ENCODE data around the gene USH1G.

GRCh38 chr17:74970395-74970794, 47.3 kb upstream of the USH1G start:
- TF ChIP-seq POLR2AphosphoS5 (IDR thresholded peaks at IDR 0.05; ENCODE audit: low read depth, low read length) (no peak), SPI1 (IDR thresholded peaks at IDR 0.05; ENCODE audit: low read depth, low read length) (no peak), POLR2A (IDR thresholded peaks at IDR 0.05; ENCODE audit: low read depth, low read length) (no peak), TAF1 (IDR thresholded peaks at IDR 0.05; ENCODE audit: low read depth, low read length) (no peak), PAX5 (IDR thresholded peaks at IDR 0.05; ENCODE audit: insufficient read depth, low read length, severe bottlenecking) (no peak), POU2F2 (IDR thresholded peaks at IDR 0.05; ENCODE audit: low read depth, low read length) (no peak)
